Stimulated activated CD4-positive, alpha-beta T cell treated with anti-CD3 and anti-CD28 coated beads, TNF-alpha, amount 100 ng/mL, for 4 hours (primary cell): ENCODE data around the gene LARP6.
"Not testable (repeated sequence)": the region's sequence is repeated elsewhere in the genome, so short reads cannot be mapped to it uniquely, and the experiment has no call there.

Source experiments
- DNase-seq, 3 experiments: peaks; one replicate each; pipeline ENCODE4 v3.0.0-alpha.2; 2020; ENCODE audit warnings: low read depth in 3 of 3

Gene LARP6

DNA sequence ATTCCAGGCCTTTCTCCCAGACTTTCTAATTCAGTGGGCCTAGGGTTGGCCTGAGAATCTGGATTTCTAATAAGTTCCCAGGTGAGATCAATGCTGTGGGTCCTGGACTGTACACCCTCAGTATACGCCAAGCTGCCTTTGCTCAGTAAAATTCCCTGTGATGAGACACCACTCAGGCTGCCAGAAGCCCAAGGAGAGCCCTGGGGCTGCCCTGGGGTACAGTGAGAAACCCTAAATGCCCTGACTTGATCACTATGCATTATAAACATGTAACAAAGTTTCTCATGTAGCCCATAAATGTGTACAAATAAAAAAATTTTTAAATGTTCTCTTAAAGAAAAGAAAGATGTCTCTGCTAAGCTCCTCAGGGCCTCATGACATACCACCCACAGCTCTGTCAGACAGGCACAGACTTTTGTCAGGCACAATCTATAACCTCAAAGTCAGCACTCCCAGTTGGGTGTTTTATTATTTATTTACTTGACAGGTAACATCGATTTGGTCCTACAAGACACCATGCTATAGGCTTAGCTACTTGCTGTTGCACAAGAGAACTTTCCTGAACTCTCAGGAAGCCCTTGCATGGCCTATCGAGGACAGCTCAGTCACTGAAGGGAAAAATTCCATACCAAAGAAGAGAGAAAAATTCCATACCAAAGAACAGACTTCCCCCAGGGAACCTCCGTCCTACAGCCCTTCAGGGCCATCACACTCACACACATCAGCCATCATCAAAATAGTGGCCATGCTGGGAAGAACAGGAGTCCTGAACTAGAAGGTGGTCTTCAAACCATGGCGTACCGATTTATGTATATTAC is 22.7 kb downstream of the LARP6 start:
- no peak for DNase-seq

DNA sequence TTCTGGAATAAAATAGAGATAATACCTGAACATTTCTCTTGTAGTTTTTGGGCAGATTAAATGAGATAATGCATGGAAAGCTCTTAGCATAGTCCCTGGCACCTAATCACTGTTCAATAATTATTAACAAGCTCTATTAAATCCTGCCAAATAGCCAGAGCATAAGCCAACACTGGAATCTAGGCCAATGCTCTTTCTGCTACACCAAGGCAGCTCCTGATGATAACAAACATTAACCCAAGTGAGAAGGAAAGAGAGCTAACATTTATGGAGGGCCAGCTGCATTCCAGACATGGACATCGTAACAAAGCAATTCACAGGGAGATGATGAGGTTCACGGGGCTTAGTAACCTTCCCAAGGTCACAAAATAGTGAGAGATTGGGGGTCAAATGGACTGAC is 23.3 kb downstream of the LARP6 start:
- no peak for DNase-seq

DNA sequence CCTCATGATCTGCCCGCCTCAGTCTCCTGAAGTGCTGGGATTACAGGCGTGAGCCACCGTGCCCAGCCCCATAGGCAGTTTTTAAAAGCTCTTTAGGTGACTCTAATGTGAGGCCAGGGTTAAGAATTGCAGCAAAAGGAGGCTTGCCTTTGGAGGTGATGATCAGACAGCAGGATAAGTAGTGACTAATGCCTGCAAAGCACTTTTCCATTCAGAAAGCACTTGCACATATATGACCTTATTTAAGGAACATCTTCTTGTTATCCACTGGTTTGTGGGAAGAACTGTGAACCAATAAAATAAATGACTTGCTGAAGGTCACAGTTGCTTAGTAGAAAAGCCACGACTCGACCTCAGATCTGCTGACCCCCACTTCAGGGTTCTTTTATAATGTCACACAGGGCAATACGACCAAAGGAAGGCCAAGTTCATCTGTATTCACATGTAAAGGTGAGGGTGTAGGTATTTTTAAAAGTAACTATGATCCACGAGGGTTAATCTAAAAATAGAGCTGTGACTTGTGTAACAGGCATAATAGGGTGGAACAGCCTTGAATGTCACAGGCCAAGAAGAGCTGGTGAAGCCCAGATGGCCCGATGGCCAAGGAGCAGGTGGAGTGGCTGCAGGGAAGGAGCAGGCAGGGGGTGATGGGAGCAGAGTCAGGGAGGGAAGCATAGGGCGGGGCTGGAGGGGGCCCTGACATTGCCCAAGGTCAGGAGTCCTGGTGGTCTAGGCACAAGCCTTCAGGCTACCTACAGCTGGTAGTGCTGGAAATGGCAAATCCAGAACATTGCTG is 24.4 kb downstream of the LARP6 start:
- no peak for DNase-seq

DNA sequence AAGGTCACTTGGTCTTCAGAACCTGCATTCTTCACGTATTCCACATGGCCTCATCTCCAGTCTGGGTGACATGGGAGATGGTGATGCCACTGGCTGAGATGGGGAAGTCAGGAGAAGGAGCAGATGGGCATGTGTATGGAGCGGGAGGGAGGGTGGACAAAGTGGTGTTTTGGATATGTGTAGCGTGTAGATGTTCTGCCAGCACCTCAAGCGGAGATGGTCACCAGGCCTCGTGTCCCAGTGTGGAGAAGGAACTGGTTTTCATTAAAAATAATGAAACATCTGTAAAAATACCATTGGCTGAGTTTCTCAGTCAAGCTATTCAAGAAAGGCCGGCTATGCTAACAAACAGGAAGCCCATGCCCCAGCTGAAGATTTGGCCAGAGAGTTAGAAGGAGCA is 26.2 kb downstream of the LARP6 start:
- no peak for DNase-seq

DNA sequence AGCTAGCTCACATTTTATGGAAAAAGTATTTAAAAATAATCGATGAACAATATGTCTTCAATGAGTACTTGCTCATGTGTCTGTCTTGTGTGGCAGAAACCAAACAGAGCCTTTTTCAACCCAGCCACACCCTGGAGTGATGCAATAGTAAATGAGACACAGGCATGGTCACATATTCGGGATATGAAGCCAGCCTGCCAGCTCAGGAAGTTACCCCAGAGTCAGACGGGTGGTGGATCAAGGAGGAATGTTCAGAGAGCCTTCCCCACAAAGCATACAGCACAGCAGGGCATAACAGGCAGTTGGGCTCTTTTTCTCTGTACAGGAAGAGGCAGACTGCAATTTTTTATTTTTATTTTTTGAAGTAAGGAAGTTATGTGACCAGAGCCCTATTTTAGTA is 27.3 kb downstream of the LARP6 start:
- DNase-seq: no peak

DNA sequence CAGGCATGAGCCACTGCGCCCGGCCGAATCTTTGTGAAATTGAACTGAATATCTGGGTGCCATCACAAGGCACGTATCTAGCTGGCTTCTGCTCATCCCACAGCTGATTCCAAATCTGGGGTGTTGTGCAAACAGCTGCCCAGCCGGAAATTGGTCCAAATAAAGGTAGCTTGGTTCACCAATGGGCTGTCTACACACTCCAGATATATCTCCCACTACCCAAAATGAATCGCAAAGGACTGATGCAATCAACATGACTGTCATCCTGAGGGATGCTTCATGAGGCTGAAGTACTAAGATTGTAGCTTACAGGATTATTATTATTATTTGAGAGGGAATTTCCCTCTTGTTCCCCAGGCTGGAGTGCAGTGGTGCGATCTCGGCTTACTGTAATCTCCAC is 28.1 kb downstream of the LARP6 start:
- DNase-seq: no peak

DNA sequence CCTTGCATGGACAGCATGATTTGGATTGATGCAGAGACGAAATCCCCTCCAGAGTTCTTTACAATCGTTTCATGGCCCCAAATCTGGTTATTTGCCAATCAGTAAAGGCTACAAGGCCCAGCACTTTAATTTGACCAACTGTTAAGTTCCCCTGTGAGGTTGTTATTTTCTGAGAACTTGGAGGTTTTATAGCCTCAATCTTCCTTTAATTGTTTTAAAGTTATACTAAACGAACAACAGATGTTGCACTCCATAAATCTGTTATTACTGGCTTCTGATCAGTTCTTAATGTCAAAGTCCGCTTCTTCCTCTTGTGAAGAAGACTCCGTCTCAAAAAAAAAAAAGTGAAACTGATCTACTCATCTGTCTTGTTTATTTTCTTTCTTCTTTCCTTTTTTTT is 30.8 kb downstream of the LARP6 start:
- no peak for DNase-seq

DNA sequence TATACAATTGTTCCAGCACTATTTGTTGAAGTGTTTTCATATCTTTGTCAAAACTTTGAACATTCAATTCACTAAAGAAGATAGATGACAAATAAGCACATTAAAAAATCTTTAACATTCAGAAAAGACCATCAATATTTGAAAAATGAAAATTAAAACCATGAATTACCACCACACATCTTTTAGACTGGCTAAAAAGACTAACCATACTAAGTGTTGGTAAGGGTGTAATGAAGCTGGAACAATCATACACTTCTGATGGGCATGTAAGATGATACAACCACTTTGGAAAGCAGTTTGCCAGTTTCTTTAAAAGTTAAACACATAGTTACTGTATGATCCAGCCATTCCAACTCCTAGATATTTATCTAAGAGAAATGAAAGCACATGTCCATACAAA is 33.7 kb downstream of the LARP6 start:
- no peak for DNase-seq

DNA sequence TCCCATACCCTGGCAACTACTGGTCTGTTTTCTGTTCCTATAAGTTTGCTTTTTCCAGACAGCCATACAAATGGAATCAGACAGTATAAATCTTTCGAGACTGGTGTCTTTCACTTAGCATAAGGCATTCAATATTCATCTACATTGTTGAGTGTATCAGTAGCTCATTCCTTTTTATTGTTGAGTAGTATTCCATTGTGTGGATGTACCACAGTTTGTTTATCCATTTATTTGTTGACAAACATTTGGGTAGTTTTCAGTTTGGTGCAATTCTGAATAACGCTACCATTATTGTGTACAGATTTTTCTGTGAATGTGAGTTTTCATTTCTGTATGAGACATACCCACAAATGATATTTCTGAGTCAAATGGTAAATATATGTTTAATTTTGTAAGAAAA is 35.4 kb downstream of the LARP6 start:
- no peak for DNase-seq

DNA sequence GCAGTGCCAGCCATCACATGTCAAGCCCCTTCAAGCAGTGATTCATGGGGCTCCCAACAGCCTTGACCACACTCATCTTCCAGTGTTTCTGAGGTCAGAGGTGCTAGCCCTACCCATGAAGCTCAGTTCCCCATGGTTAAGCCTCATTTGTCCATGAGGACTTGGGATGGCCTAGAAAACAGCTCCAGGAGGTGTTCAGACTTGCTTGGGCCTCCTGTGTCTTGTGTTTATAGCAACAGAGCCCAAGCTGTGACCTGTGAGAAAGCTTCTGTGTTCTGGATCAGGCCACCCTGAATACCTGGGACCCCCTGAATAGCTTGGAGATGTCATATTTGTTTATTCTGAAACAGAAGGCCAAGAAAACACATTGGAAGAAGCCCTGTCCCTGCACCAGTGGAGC is 36.7 kb downstream of the LARP6 start:
- no peak for DNase-seq

DNA sequence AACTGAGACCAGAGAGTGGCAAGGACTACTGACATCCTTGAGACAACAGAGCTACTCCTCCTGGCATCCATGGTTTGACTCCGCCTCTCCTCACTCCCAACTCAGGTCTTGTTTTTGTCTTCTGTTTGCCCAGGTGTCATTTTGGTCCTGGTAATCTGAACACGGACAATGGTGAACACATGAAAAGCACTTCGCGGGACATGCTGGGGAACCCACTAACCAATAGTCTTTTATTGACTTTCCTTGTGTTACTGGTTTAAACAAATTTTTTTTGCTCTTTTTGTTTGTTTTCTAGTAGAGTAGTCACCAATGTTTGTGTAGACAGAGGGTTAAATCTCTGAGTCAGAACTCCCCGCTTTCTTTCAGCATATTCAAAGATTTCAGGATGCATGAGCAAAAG is 38.4 kb downstream of the LARP6 start:
- DNase-seq: no peak

DNA sequence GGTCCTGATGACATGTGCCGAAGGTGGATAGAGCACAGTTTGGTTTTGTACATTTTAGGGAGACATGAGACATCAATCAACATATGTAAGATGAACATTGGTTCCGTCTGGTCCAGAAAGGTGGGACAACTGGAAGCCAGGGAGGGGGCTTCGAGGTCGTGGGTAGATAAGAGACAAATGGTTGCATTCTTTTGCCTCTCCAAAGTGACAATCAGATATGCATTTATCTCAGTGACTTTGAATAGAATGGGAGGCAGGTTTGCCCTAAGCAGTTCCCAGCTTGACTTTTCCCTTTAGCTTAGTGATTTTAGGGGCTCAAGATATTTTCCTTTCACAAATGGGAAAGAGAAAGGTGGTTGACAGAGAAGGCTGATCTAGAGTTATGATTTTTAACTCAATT is 38.9 kb downstream of the LARP6 start:
- not testable (repeated sequence) for DNase-seq

DNA sequence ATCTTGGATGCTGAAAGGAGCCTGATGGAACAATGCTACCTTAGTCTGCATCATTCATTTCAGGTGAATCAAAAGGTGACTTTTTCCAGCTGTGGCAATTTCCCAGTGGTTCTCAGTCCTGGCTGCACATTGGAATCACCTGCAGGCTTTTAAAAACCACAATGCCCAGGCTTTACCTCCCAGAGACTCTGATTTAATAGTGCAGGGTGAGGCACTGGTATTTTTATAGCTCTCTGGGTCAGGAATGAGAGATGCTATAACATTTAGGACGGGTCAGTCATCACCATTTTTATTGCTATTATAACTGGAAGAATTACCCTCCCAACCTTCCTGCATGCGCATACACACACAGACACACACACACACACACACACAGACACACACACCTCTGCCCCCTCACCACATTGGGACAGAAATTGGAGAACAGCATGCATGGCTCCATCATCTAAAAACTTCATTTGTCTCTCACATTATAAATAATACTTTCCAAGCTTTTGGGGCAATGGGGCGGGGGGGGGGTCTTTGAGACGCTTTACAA is 41.1 kb downstream of the LARP6 start:
- no peak for DNase-seq

DNA sequence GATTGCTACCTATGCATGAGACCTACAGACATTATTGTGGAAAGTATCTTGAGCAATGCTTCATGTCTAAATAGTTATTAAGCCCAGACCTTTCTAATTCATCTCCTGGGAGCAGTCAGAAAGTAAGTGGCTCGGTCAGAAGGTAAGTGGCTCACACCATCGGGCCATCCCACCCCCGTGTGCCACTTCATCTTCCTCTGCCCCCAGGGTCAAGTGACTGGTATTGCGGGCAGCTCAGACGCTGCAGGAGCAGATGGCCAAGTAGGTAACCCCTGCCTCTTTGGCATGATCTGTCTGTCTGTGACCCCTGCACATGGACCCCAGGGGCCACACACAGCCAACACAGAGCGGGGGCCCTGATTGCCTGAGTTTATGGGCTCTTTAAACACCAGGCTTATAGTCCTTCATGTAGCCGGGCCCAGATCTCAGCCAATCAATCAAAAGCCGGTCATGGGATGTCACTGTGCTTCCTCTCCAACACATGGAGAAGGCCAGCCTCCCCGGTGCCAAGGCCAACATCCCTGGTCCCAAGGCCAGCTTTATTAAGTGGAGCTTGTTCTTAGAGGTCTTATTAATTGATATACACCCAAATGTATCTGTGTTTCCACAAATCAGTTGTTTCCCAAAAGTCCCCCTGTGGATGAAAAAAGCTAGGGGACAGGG is 42.9 kb downstream of the LARP6 start:
- DNase-seq: no peak

DNA sequence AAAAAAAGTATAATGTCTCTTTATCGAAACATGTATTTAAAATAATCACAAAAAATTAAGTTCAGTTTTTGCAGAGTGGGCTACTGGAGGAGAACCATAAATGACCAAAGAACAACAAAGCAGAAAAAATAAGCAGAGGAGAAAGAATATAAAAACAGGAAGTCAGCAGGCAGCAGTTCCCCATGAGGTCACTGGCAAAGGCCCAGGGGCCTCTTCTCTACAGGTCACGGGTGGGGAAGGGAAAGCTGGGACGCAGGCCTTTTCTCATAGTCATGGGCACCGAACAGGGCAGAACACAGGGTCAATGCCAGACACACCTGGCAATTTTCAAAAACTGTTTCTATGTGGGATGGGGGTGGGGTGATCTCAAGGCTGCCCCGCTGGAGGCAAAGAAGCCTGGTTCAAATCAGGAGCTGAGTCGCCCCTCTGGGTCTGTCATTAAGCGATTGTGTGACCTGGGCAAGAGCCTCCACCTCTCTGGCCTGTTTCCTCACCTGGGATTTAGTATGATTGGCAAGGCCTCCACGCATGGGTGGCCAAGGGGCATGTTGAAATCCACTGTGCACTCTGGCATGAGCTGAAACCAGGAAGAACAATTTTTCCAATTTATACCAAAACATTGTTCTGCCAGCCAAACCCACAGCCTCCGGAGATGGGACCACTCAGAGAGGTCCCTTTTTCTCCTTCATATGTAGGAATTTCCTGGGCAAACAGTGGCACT is 46.8 kb downstream of the LARP6 start:
- no peak for DNase-seq

DNA sequence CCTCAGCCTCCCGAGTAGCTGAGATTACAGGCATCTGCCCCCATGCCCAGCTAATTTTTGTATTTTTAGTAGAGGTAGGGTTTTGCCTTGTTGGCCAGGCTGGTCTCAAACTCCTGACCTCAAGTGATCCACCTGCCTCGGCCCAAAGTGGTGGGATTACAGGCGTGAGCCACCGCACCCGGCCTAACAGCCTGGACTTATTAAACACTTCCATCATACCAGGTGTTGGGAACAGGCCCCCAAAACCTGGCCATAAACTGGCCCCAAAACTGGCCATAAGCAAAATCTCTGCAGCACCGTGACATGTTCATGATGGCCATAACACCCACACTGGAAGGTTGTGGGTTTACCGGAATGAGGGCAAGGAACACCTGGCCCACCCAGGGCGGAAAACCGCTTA is 49.6 kb downstream of the LARP6 start:
- not testable (repeated sequence) for DNase-seq

DNA sequence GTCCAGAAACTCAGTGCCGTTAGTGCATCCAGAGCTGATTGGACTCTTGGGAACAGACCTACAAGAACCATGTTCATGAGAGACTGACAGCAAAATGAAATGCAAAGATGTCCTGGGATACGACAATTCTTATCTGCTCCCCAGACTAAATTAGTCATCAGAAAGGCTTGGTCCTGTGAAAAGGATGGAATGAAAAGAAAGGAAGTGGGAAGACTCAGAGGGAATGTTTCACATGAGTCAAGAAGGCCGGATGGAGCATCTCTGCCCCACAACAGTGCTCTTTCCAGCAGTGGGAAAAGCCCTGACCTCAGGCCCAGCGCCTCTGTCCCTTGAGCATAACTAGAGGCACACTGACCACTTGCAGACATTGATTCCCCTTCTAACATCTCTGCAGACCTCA is 51.3 kb downstream of the LARP6 start:
- no peak for DNase-seq

DNA sequence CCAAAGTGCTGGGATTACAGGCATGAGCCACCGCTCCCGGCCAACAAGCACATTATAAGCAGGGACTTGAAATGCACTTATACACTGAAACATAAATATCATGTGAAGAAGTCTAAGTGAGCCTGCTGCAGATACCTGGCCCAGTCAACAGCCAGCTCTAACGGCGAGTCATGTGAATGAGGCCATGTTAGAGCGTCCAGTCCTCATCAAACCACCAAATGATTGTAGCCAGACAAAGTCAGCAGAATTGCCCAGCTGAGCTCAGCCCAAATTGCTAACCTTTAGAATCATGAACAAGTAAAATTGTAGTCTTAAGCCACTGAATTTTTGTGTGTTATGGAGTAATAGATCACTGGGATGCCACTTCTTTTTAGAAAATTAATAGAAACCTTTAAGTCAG is 52.8 kb downstream of the LARP6 start:
- DNase-seq: no peak

DNA sequence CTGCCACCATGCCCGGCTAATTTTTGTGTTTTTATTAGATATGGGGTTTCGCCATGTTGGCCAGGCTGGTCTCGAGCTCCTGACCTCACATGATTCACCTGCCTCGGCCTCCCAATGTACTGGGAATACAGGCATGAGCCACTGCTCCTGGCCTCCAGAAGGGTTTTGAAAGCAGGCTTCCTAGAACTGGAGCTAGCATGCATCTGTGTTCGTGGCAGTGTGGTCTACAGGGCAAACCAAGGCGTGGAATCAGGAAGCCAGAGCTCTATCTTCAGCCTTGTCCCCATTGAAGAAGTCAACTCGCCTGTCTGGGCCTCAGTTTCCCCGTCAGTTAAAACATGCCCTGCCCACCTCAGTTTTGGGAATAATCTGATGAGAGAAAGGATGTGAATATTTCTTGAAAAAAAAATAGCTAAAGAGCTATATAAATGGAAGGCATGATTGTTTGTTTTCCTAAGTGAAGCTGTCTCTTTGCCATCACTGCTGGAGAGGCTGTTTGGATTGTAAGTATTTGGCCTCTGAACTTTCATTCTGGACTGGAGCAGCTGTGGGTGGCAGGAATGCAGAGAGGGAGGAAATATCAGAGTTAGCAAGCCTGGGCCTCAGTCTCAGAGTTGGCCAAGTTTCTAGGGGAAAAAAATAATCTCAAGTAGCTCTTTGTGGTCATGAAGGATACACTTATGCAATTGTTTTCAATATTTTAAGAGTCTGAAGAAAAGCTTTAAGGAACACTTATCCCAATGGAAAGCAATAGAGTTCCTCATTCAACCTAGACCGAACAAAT is 54.1 kb downstream of the LARP6 start:
- DNase-seq: no peak

DNA sequence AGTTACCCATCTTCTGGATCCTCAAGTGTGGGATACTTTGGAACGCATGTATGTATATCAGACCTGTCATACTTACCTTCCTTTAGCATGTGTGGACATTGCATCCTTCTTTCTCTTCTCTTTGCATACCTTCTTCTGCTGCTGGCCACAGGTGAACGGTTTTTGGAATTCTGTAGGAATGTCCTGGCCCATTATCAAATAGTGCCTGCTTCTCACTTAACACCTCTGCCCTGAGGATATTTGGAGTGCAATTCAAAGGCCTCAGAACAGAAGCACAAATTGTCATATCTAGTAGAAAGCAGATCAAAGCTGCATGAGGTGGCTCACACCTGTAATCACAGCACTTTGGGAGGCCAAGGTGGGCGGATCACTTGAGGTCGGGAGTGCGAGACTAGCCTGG is 56.5 kb downstream of the LARP6 start:
- DNase-seq: no peak
